ENCODE measurements around the gene ST8SIA5.

DNA sequence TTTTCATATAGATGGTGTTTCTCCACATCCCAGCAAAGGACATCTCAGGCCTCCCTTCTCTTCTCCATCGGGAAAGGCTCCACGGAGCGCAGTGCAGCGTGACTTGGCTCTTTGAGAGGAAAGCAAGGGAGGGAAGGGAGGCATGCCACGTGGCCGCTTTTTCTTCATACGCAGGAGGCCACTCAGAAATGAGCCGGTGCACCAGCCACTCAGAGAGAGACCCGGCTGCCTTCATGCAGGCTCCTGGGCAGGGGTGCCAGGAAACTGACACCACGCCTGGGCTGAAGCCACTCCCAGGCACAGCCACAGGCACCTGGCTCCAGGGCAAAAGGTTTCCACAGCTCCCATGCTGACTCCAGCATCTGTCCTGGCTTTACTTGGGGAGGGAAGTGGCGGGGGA is 88.7 kb downstream of the ST8SIA5 start:
- no peak for TF ChIP-seq POLR2A (IDR thresholded peaks at IDR 0.05)
- TF ChIP-seq, protein P1, sequence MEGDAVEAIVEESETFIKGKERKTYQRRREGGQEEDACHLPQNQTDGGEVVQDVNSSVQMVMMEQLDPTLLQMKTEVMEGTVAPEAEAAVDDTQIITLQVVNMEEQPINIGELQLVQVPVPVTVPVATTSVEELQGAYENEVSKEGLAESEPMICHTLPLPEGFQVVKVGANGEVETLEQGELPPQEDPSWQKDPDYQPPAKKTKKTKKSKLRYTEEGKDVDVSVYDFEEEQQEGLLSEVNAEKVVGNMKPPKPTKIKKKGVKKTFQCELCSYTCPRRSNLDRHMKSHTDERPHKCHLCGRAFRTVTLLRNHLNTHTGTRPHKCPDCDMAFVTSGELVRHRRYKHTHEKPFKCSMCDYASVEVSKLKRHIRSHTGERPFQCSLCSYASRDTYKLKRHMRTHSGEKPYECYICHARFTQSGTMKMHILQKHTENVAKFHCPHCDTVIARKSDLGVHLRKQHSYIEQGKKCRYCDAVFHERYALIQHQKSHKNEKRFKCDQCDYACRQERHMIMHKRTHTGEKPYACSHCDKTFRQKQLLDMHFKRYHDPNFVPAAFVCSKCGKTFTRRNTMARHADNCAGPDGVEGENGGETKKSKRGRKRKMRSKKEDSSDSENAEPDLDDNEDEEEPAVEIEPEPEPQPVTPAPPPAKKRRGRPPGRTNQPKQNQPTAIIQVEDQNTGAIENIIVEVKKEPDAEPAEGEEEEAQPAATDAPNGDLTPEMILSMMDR (IDR thresholded peaks at IDR 0.05) = no peak
